Suprapubic skin (tissue), 4 donors: Measurements from ENCODE around the gene ZNF197.

Experiments
- CTCF ChIP-seq, 2 donors: fragments of 200-600 bp in 1 of 2; fragments of 450-650 bp in 1 of 2; sonication (generic) in 1 of 2; IDR thresholded peaks; one replicate each; pipeline ENCODE4 v1.5.1; 2016 to 2019; ENCODE audit warnings: antibody characterized with exemption in 2 of 2, mild to moderate bottlenecking in 1 of 2, moderate library complexity in 1 of 2
- EP300 ChIP-seq: sonication (generic); formaldehyde crosslinking; IDR thresholded peaks from one replicate; pipeline ENCODE4 v1.6.1; 2017; ENCODE audit warnings: antibody characterized with exemption
- POLR2A ChIP-seq, 2 donors: fragments of 450-650 bp; IDR thresholded peaks; one replicate each; pipeline ENCODE4 v1.6.1; 2017; ENCODE audit warnings: antibody characterized with exemption in 2 of 2, mild to moderate bottlenecking in 2 of 2, moderate library complexity in 2 of 2
- POLR2AphosphoS5 ChIP-seq, 3 donors: sonication (generic); formaldehyde crosslinking; IDR thresholded peaks; one replicate each; pipeline ENCODE4 v1.6.1; 2017; ENCODE audit warnings: antibody characterized with exemption in 3 of 3

- TF ChIP-seq CTCF (IDR thresholded peaks at IDR 0.05) (no peak), POLR2A (IDR thresholded peaks at IDR 0.05) (no peak), EP300 (no peak), POLR2AphosphoS5 (IDR thresholded peaks at IDR 0.05) (no peak)
Observed at GRCh38 chr3:44596621-44597020, 28.2 kb upstream of the ZNF197 start.
